ENCODE measurements around the gene ADAM22.

The ADAM22 gene

DNA sequence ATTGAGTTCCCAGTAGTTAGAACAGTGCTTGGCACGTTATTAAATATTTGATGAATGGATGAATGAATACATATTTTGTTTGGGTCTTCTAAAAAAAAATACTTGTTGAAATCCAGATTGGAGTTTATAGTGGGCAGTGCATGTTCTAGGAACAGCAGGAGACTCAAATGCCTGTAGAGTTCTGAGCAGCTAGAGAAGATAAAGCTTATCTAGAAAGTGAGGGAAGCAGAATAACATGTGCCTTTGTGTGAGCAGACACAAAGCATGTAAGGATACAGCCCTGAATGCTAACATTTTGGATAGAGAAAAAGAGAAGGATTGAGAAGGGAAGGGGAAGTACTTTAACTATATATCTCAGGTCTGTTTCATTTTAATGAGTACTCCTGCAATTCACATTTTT is 213.9 kb downstream of the ADAM22 start:
- TF ChIP-seq, protein P1, sequence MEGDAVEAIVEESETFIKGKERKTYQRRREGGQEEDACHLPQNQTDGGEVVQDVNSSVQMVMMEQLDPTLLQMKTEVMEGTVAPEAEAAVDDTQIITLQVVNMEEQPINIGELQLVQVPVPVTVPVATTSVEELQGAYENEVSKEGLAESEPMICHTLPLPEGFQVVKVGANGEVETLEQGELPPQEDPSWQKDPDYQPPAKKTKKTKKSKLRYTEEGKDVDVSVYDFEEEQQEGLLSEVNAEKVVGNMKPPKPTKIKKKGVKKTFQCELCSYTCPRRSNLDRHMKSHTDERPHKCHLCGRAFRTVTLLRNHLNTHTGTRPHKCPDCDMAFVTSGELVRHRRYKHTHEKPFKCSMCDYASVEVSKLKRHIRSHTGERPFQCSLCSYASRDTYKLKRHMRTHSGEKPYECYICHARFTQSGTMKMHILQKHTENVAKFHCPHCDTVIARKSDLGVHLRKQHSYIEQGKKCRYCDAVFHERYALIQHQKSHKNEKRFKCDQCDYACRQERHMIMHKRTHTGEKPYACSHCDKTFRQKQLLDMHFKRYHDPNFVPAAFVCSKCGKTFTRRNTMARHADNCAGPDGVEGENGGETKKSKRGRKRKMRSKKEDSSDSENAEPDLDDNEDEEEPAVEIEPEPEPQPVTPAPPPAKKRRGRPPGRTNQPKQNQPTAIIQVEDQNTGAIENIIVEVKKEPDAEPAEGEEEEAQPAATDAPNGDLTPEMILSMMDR (IDR thresholded peaks at IDR 0.05; ENCODE audit: insufficient read depth, low read length, poor library complexity, severe bottlenecking) = no peak
- TF ChIP-seq EZH2phosphoT487 (conservative IDR thresholded peaks at IDR 0.05; ENCODE audit: low read length) = no peak
- H3K9me3 ChIP-seq (ENCODE audit: insufficient read depth, low read length) = no peaks in the 10 kb centered on the region
- H3K27me3 ChIP-seq (ENCODE audit: low read length) = no peaks in the 10 kb centered on the region
- no peak overlapping the region for H3K4me2 ChIP-seq (ENCODE audit: low read depth, low read length, poor library complexity, severe bottlenecking)
- H3K36me3 ChIP-seq (ENCODE audit: low read length) = peaks cover 12% of the 10 kb centered on the region
- H3F3A ChIP-seq (ENCODE audit: insufficient read depth) = no peaks in the 10 kb centered on the region
- H3K4me3 ChIP-seq (ENCODE audit: insufficient read depth, low read length, poor library complexity, severe bottlenecking) = no peak overlapping the region
- H2AFZ ChIP-seq (ENCODE audit: low read depth, low read length, severe bottlenecking) = no peak overlapping the region
- H4K20me1 ChIP-seq (ENCODE audit: low read depth, low read length) = no peaks in the 10 kb centered on the region
- no peaks in the 10 kb centered on the region for H3K79me2 ChIP-seq (ENCODE audit: insufficient read depth, low read length)
- no peaks in the 10 kb centered on the region for H3K9me2 ChIP-seq (replicated peaks; ENCODE audit: insufficient read depth, low read length)
- no peak overlapping the region for H3K9ac ChIP-seq (ENCODE audit: low read length)
- H3K27ac ChIP-seq (ENCODE audit: low read depth, low read length) = no peak overlapping the region

DNA sequence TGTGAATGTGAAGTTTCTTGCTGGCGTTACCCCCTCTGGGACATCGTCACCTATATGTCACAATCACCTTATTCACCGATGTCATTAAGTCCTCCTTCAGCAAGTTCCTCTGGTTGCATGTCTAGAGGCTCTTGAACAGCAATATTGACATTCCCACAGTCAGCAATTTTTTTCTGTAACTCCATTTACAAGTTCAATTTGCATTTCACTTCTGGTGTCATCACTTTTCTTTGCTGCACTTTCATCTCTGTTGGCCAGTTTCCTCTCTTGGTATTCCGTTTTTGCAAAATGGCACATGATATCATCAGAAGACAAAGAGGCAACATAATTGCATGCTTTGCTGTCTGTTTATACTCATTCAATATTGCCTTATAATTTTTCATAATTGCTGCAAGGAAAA is 216.0 kb downstream of the ADAM22 start:
- no peaks in the 10 kb centered on the region for H3F3A ChIP-seq (ENCODE audit: insufficient read depth)
- TF ChIP-seq, protein P1 (IDR thresholded peaks at IDR 0.05; ENCODE audit: insufficient read depth, low read length, poor library complexity, severe bottlenecking) = no peak
- TF ChIP-seq EZH2phosphoT487 (conservative IDR thresholded peaks at IDR 0.05; ENCODE audit: low read length) = no peak
- H3K27me3 ChIP-seq (ENCODE audit: low read length) = no peaks in the 10 kb centered on the region

DNA sequence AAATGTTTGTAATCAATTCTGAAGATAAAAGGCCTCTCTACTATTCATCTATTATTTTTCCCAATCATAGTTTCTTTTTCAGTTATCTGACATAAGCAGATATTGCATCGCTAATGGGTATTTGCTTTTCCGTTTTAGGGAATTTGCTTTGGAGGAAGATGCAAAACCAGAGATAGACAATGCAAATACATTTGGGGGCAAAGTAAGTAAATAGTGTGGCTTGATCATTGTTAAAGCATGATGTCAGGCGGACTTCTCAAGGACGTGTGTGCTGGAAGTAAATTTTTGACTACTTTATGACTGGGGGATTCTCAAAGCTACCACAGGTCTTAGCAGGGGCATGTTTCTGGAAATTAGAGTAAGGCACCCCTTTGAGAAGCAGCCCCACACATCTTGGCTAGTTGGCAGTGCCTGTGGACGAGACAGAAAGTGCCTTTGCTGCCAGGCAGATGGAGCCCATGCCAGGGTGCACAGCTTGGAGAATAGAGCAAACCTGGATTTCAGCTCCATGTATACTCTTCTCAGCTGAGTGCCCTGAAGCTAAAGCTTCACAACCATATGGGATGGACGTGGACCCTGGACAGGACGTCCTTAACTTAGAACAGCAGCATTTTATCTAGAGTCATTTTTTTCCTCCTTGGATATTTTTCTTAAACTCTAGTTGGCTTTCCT is 217.2 kb downstream of the ADAM22 start:
- no peak overlapping the region for H3K9ac ChIP-seq (ENCODE audit: low read length)
- H3K9me2 ChIP-seq (replicated peaks; ENCODE audit: insufficient read depth, low read length) = no peaks in the 10 kb centered on the region
- no peak overlapping the region for H2AFZ ChIP-seq (ENCODE audit: low read depth, low read length, severe bottlenecking)
- H3F3A ChIP-seq (ENCODE audit: insufficient read depth) = no peaks in the 10 kb centered on the region
- TF ChIP-seq, protein P1 (IDR thresholded peaks at IDR 0.05; ENCODE audit: insufficient read depth, low read length, poor library complexity, severe bottlenecking) = no peak
- no peak for TF ChIP-seq EZH2phosphoT487 (conservative IDR thresholded peaks at IDR 0.05; ENCODE audit: low read length)
- no peak overlapping the region for H3K27ac ChIP-seq (ENCODE audit: low read depth, low read length)
- no peak overlapping the region for H3K4me3 ChIP-seq (ENCODE audit: insufficient read depth, low read length, poor library complexity, severe bottlenecking)
- no peak overlapping the region for H3K4me2 ChIP-seq (ENCODE audit: low read depth, low read length, poor library complexity, severe bottlenecking)
- no peaks in the 10 kb centered on the region for H4K20me1 ChIP-seq (ENCODE audit: low read depth, low read length)
- H3K27me3 ChIP-seq (ENCODE audit: low read length) = no peaks in the 10 kb centered on the region
- peaks cover 24% of the 10 kb centered on the region for H3K36me3 ChIP-seq (ENCODE audit: low read length)
- H3K9me3 ChIP-seq (ENCODE audit: insufficient read depth, low read length) = no peaks in the 10 kb centered on the region
- no peaks in the 10 kb centered on the region for H3K79me2 ChIP-seq (ENCODE audit: insufficient read depth, low read length)

More for the DNA sequence above, 216.0 kb downstream of the ADAM22 start:
- Histone ChIP-seq H4K20me1 (ENCODE audit: low read depth, low read length) (no peaks in the 10 kb centered on the region), H3K9ac (ENCODE audit: low read length) (no peak overlapping the region), H3K9me3 (ENCODE audit: insufficient read depth, low read length) (no peaks in the 10 kb centered on the region), H3K27ac (ENCODE audit: low read depth, low read length) (no peak overlapping the region), H3K9me2 (replicated peaks; ENCODE audit: insufficient read depth, low read length) (no peaks in the 10 kb centered on the region), H3K36me3 (ENCODE audit: low read length) (peaks cover 17% of the 10 kb centered on the region), H3K4me3 (ENCODE audit: insufficient read depth, low read length, poor library complexity, severe bottlenecking) (no peak overlapping the region), H3K79me2 (ENCODE audit: insufficient read depth, low read length) (no peaks in the 10 kb centered on the region), H2AFZ (ENCODE audit: low read depth, low read length, severe bottlenecking) (no peak overlapping the region), H3K4me2 (ENCODE audit: low read depth, low read length, poor library complexity, severe bottlenecking) (no peak overlapping the region)
